Measurements from ENCODE around the gene PVALB. TPM values are rescaled to one million over a fixed set of nuclear protein-coding genes. Genes with fewer than 3 reads are reported as not detected.

PVALB gene
- total and polyA plus RNA-seq, 9 of the 15 experiments (the other 6 are each of a cell fraction or from before 2014, with no cell fraction given) = not detected

- intact Hi-C loops (cut with micrococcal nuclease) = no loop called here
- no TSS peak for BruUV-seq (replicated peaks)
- Histone ChIP-seq H3K79me2 (ENCODE audit: control insufficient read depth, insufficient read depth, low read length) (no peaks in the 10 kb centered on the region), H3K4me1 (replicated peaks in 1 of 2; ENCODE audit: control insufficient read depth in 2 of 2, insufficient read depth in 2 of 2, low read length in 2 of 2) (no peaks in the 10 kb centered on the region), H3K27me3 (ENCODE audit: control insufficient read depth in 2 of 2, insufficient read depth in 2 of 2, low read length in 2 of 2) (peaks cover 2 to 26% of the 10 kb centered on the region in 2 experiments; a peak in 4 of 5 replicates), H4K20me1 (replicated peaks; ENCODE audit: control insufficient read depth, insufficient read depth, low read length) (0 out of 2 replicates have a peak, but pooled peaks cover 6% of the 10 kb centered on the region), H3K9me3 (replicated peaks; ENCODE audit: control insufficient read depth, insufficient read depth, low read depth, low read length) (no peaks in the 10 kb centered on the region), H3K9ac (ENCODE audit: insufficient read depth in 1 of 2, low read depth in 2 of 2, low read length in 2 of 2) (no peak overlapping the region), H3K36me3 (ENCODE audit: control insufficient read depth, insufficient read depth, low read length) (no peaks in the 10 kb centered on the region), H3K4me3 (no peak overlapping the region), H3K27ac (ENCODE audit: extremely low read depth, low read depth, low read length) (no peak overlapping the region), H2AFZ (ENCODE audit: low read depth, low read length) (no peak overlapping the region), H3K4me2 (ENCODE audit: insufficient read depth, low read length) (no peak overlapping the region), H3K9me1 (ENCODE audit: control insufficient read depth, insufficient read depth, low read length) (no peaks in the 10 kb centered on the region)
- in situ Hi-C loops (cut with MboI) = no loop called here
- CTCF ChIA-PET (ENCODE audit: low intra/inter-chr PET ratio) = no interaction called here
- TF ChIP-seq OTX1 (CRISPR knock-in tag; IDR thresholded peaks at IDR 0.05) (no peak), RFX7 (CRISPR knock-in tag; IDR thresholded peaks at IDR 0.05) (no peak)
- 0% methylated on average over 4 of the region's 6 CpGs for WGBS (ENCODE audit: insufficient coverage, low coverage, missing lambda C conversion rate)
- no peak for ATAC-seq
- POLR2A ChIA-PET = no interaction called here
- DNase-seq (ENCODE audit: extremely low read depth in 1 of 4, low spot score in 3 of 4) = no peak
- FAIRE-seq = no peak
Measured at GRCh38 chr22:36822581-36822980, 5.7 kb upstream of the PVALB start.

- DNase-seq (ENCODE audit: extremely low read depth in 1 of 4, low spot score in 3 of 4) (no peak), FAIRE-seq (no peak), ATAC-seq (no peak)
- Histone ChIP-seq H3K36me3 (ENCODE audit: control insufficient read depth, insufficient read depth, low read length) (no peaks in the 10 kb centered on the region), H3K9me1 (ENCODE audit: control insufficient read depth, insufficient read depth, low read length) (no peaks in the 10 kb centered on the region), H3K4me2 (ENCODE audit: insufficient read depth, low read length) (no peak overlapping the region), H3K79me2 (ENCODE audit: control insufficient read depth, insufficient read depth, low read length) (no peaks in the 10 kb centered on the region), H3K27ac (ENCODE audit: extremely low read depth, low read depth, low read length) (no peak overlapping the region), H3K4me3 (no peak overlapping the region), H3K9me3 (replicated peaks; ENCODE audit: control insufficient read depth, insufficient read depth, low read depth, low read length) (no peaks in the 10 kb centered on the region), H3K4me1 (replicated peaks in 1 of 2; ENCODE audit: control insufficient read depth in 2 of 2, insufficient read depth in 2 of 2, low read length in 2 of 2) (peaks cover 0 to 12% of the 10 kb centered on the region in 2 experiments; a peak in 2 of 5 replicates), H3K27me3 (ENCODE audit: control insufficient read depth in 2 of 2, insufficient read depth in 2 of 2, low read length in 2 of 2) (peaks cover 5 to 50% of the 10 kb centered on the region in 2 experiments; a peak in 4 of 5 replicates), H4K20me1 (replicated peaks; ENCODE audit: control insufficient read depth, insufficient read depth, low read length) (peaks cover 6% of the 10 kb centered on the region; the same call in 1 of the 2 replicates), H3K9ac (ENCODE audit: insufficient read depth in 1 of 2, low read depth in 2 of 2, low read length in 2 of 2) (no peak overlapping the region), H2AFZ (ENCODE audit: low read depth, low read length) (no peak overlapping the region)
- no TSS peak for BruUV-seq (replicated peaks)
- in situ Hi-C loops (cut with MboI) = no loop called here
- CTCF ChIA-PET (ENCODE audit: low intra/inter-chr PET ratio) = no interaction called here
- TF ChIP-seq NCOA6 (IDR thresholded peaks at IDR 0.05) (no peak), KAT7 (CRISPR knock-in tag; IDR thresholded peaks at IDR 0.05; ENCODE audit: borderline replicate concordance) (no peak), BCOR (IDR thresholded peaks at IDR 0.05) (no peak), KDM4B (IDR thresholded peaks at IDR 0.05; ENCODE audit: borderline replicate concordance in 2 of 2, low read depth in 1 of 2) (no peak), TCF15 (CRISPR knock-in tag; IDR thresholded peaks at IDR 0.05) (no peak), RBM25 (IDR thresholded peaks at IDR 0.05; ENCODE audit: low read depth, low read length, severe bottlenecking) (no peak), RNF2 (IDR thresholded peaks at IDR 0.05) (no peak), CHD4 (IDR thresholded peaks at IDR 0.05; ENCODE audit: insufficient read depth, insufficient replicate concordance, low read depth, low read length, poor library complexity, severe bottlenecking) (no peak), BRF2 (IDR thresholded peaks at IDR 0.05; ENCODE audit: borderline replicate concordance, insufficient read depth, insufficient read length) (no peak), CBFB (CRISPR knock-in tag; IDR thresholded peaks at IDR 0.05) (no peak), ZNF384 (IDR thresholded peaks at IDR 0.05; ENCODE audit: low read depth, low read length) (no peak), SIN3B (IDR thresholded peaks at IDR 0.05; ENCODE audit: low read depth) (no peak), YBX1 (IDR thresholded peaks at IDR 0.05) (no peak), STAT5A (IDR thresholded peaks at IDR 0.05; ENCODE audit: borderline replicate concordance, low read length) (no peak), GABPA (tag; conservative IDR thresholded peaks at IDR 0.05; ENCODE audit: low read depth) (no peak), ZNF165 (CRISPR knock-in tag; IDR thresholded peaks at IDR 0.05; ENCODE audit: borderline replicate concordance) (no peak)
- WGBS (ENCODE audit: insufficient coverage, low coverage, missing lambda C conversion rate) = 10% methylated on average over 3 of the region's 9 CpGs
- intact Hi-C loops (cut with micrococcal nuclease) = no loop called here
- POLR2A ChIA-PET = no interaction called here
Measured at GRCh38 chr22:36819112-36819511, 2.3 kb upstream of the PVALB start.

Data from K562 (cell line).